Esophagus muscularis mucosa (tissue), 4 donors: ENCODE results near the gene DACT2.

Experiments
- EP300 ChIP-seq: sonication (generic); formaldehyde crosslinking; IDR thresholded peaks from one replicate; pipeline ENCODE4 v1.6.1; 2017; ENCODE audit warnings: antibody characterized with exemption
- POLR2A ChIP-seq: fragments of 450-650 bp; IDR thresholded peaks from one replicate; pipeline ENCODE4 v1.6.1; 2017; ENCODE audit warnings: antibody characterized with exemption, moderate library complexity, mild to moderate bottlenecking, low read depth
- TF ChIP-seq, protein P1 (sequence below), 3 experiments: fragments of 200-600 bp in 2 of 3; fragments of 450-650 bp in 1 of 3; sonication (generic) in 2 of 3; IDR thresholded peaks; one replicate each; pipeline ENCODE4 v1.5.1; 2017 to 2019; ENCODE audit warnings: antibody characterized with exemption in 3 of 3, mild to moderate bottlenecking in 2 of 3, moderate library complexity in 1 of 3

- TF ChIP-seq POLR2A (no peak), EP300 (no peak)
- TF ChIP-seq, protein P1, sequence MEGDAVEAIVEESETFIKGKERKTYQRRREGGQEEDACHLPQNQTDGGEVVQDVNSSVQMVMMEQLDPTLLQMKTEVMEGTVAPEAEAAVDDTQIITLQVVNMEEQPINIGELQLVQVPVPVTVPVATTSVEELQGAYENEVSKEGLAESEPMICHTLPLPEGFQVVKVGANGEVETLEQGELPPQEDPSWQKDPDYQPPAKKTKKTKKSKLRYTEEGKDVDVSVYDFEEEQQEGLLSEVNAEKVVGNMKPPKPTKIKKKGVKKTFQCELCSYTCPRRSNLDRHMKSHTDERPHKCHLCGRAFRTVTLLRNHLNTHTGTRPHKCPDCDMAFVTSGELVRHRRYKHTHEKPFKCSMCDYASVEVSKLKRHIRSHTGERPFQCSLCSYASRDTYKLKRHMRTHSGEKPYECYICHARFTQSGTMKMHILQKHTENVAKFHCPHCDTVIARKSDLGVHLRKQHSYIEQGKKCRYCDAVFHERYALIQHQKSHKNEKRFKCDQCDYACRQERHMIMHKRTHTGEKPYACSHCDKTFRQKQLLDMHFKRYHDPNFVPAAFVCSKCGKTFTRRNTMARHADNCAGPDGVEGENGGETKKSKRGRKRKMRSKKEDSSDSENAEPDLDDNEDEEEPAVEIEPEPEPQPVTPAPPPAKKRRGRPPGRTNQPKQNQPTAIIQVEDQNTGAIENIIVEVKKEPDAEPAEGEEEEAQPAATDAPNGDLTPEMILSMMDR (IDR thresholded peaks at IDR 0.05): no peak
These were observed 47.7 kb upstream of the DACT2 start for GRCh38 chr6:168367285-168367751.
